Eye (tissue), 1 donor: Measurements from ENCODE around the gene SMCR8.
"Not testable (repeated sequence)": the region's sequence is repeated elsewhere in the genome, so short reads cannot be mapped to it uniquely, and the experiment has no call there.

ENCODE experiments used
- DNase-seq: peaks from one replicate; pipeline ENCODE4 v3.0.0-alpha.2; 2015

The SMCR8 gene, protein sequence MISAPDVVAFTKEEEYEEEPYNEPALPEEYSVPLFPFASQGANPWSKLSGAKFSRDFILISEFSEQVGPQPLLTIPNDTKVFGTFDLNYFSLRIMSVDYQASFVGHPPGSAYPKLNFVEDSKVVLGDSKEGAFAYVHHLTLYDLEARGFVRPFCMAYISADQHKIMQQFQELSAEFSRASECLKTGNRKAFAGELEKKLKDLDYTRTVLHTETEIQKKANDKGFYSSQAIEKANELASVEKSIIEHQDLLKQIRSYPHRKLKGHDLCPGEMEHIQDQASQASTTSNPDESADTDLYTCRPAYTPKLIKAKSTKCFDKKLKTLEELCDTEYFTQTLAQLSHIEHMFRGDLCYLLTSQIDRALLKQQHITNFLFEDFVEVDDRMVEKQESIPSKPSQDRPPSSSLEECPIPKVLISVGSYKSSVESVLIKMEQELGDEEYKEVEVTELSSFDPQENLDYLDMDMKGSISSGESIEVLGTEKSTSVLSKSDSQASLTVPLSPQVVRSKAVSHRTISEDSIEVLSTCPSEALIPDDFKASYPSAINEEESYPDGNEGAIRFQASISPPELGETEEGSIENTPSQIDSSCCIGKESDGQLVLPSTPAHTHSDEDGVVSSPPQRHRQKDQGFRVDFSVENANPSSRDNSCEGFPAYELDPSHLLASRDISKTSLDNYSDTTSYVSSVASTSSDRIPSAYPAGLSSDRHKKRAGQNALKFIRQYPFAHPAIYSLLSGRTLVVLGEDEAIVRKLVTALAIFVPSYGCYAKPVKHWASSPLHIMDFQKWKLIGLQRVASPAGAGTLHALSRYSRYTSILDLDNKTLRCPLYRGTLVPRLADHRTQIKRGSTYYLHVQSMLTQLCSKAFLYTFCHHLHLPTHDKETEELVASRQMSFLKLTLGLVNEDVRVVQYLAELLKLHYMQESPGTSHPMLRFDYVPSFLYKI

DNA sequence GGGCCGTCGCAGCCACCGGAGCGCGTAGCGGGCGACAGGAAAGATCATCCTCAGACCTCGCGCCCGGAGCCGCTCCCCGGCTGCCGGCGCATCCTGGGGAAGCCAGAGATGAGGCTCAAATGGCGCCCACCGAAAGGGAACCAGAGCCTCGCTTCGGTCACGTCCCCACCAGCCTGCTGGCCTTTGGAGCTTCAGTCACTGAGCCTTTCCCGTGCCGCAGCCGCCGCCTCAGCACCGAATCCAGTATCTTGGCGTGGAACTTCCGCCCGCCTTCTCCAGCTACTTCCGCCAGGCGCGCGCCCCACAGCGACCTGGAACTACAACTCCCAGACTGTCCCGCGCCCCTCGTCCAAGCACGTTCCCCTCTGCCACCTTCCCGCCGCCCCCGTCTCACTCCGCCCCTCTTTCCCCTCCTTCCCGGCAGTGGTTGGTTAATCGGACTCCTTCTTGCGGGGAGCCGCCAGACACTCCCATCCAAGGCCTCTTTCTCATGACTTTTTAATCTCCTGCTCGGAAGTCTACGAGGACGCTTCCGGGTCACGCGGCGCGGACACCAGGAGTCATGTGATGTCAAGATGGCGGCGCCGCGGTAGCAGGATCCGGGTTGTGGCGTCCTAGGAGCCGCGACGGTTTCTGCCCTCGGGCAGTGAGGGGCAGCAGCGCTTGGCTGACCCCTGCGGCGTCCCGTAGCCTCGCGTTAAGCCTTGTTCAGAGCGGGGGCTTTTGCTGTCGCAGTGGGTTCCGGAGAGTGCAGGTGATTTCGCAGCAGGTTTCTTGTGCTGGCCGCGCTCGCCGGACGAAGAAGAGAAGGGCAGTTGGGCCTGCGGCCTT lies at the start of gene SMCR8, which contains the start of gene TOP3A:
Gene SMCR8 (plus strand): TSS at position 563 of the 831 bp plus-strand sequence. CDS start 497 bp downstream, outside the sequence.
Gene TOP3A (minus strand): TSS at position 264 of the 831 bp plus-strand sequence. CDS start 216 bp downstream, at position 48.
- DNase-seq: peak; percentile 98

DNA sequence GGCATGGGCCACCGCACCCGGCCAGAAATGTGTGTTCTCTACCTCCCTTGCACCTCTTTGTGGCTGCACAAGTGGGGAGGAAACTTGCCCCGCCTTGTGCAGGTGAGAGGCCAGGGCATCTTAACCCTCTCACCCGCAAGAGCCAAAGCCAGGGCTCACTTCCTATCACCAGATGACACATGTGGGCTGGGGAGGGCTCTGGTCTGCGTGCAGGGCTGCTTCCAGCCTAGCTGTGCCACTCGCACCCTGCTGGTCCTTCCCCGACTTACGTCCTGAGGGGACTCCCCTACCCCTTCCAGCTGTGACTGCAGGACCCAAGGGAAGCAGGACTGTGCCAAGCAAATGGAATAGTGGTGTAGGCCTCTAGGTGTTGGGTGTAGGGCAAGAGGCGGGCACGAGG lies 47.7 kb upstream of the SMCR8 start:
- no peak for DNase-seq

DNA sequence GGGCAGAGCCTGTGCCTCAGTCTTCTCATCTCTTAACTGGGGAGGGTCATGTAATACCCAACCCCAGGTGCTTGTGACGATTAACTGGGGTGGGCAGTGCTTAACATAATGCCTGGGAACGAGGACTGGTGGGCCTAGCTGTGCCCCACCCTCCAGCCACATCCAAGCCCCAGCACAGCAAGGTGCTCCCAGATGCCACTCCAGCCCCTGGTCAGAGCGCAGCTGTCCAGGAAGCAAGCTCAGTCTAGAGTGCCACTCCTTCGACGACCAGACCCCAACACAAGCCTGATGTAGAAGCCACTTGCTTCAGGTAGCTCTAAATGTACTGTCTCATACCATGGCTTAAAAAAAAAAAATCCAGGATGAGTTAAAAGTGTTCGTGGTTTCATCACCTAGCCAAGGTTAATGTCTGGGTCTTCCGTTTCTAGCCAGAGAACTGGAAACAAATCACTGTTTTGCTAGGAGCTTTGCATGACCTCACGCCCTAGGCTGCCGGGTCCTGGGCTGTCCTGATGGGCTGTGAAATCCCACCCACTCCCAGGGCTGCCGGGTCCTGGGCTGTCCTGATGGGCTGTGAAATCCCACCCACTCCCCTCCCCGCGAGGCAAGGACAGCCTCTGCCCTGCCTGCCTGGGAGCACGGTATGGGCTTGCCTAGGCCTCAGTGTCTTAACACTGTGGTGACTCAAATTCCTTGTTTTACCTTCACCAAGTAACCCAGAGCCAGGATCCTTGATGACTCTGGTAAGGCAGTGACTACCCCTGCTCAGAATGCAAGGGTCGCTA lies 47.0 kb upstream of the SMCR8 start:
- no peak for DNase-seq

DNA sequence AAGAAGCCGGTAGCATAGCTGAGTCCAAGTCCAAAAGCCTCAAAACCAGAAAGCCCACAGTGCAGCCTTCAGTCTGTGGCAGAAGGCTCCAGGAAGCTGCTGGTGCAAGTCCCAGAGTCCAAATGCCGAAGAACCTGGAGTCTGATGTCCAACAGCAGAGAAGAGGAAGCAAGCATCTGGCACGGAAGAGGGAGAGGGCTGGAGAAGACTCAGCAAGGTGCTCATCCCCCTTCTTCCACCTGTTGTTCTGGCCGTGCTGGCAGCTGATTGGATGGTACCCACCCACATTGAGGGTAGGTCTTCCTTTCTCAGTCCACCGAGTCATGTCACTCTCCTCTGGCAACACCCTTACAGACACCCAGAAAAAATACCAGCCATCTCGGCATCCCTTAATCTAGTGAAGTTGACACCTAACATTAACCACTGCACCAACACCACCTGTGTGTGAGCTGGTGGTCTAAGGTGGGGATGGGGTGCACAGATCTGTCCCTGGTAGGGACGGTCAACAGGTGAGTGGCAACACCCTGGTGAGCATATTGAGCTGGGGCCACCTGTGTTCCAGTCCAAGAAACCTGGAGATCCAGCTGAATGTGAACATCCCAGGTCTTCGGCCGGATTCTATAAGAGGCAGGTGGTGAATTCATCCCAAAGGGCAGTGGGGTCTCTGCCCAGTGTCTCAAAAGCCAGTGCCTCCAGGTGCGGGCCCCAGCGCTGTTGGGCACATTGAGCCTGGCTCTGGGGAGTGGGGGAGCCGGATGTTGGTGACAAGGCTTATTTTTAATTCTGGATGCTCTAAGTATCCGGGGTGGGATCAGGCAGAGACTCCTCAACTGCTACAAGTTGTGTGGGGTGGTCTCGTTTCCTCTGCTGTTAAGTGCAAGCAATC lies 44.8 kb upstream of the SMCR8 start:
- no peak for DNase-seq

DNA sequence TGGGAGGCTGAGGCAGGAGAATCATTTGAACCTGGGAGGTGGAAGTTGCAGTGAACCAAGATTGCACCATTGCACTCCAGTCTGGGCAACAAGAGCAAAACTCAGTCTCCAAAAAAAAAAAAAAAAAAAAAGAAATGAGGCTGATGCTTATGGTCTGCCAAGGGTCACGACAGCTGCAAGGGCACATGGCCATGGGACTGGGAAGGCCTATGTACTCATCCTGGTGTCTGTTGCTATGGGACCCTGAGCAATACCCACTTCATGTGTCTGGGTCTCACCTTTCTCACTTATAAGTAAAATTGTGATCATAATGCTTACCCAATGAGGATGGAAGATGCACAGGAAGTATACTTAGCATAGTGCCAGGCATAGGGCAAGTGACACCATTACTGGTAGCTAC lies 38.0 kb upstream of the SMCR8 start:
- DNase-seq: no peak

DNA sequence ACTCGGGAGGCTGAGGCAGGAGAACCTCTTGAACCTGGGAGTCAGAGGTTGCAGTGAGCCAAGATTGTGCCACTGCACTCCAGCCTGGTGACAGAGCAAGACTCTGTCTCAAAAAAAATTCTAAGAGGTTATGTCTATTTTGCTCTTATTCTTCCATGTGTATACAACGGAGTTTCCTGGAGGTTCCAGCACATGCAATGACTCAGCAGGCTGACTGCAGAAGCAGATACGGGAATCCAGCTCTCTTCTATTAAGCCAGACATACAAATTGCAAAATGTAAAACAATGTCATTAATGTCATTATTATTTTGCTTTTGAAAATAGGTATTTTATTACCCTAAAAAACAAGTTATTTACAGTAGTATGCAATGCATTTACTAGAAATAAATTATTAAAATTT lies 36.2 kb upstream of the SMCR8 start:
- no peak for DNase-seq

DNA sequence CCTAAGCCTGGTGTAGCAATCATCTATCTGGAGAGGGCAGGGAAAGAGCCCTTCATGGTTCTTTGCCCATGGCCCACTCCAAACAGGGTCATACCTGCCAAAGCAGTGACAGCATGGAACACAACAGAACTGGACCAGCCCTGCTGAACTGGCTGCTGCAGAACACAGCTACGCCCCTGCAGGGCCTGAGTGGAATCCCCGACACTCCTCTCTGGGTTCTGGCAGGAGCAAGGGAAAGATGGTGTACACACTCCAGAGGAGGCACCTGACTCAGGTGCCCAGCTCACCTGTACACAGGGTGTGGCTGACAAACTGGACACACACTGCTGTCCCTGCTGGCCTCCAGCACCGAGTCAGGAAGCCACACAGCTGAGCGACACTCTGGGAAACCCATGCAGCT lies 34.8 kb upstream of the SMCR8 start:
- DNase-seq: no peak

DNA sequence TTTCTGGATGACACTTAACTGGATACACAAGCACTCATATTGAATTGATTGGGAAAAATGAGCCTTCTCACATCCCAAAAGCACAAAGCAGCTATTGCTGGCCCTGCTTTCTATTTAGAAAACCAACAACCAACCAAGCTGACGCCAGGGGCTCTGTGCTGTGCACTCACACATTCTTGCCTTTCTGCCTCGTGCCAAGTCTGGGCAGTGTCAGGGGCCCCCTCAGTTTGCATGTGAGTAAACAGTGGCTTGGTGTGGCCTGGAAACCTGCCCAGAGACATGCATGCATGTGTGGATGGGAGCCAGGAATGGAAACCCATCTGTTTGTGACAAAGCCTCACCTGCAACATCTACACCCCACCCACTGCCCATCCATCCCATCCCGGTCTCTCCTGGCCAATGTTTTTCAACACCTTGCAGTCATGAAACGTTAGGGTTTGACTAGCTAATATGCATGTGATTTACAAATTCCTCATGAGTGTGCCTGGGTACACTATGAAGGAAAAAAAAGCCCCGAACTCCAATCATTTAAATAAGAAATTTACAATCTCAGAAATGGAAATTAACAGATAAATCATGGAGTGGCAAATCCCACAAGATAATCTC lies 34.2 kb upstream of the SMCR8 start:
- DNase-seq: no peak

DNA sequence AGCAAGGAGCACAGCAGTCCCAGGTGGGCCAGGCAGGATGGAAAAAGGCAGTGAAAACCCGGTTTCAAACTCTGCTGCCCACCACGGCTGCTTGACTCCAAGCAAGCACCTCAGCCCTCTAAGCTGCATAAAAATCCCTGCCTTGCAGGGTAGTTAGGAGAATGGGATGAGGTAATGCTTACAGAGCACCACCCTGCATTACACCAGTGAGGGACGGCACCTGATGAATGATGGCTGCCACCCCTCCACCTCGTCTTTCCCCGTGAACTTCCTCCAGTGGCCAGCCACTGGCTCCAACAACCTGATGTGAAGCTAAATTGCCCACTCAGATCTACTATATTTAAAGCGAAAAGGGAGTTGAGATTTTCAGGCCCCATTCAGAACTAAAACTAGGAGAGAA lies 33.3 kb upstream of the SMCR8 start:
- no peak for DNase-seq

DNA sequence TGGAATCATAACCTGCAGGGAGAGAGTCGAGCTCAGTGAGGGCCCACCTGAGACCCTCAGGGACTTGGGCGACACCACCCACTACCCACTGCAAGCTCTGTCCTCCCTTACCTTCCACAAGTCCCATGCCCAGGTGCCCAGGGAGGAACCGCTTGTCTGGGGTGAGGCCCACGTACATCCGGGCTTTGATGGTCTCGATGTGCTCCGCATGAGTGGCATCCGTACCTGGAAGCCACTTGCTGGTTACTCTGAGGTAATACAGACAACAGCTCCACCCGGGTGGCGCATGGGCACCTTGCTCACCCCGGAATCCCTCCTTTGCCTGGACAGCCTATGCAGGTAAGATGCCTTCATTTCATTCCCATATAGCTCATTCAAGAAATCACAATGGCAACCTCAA lies 29.8 kb upstream of the SMCR8 start:
- DNase-seq: no peak

DNA sequence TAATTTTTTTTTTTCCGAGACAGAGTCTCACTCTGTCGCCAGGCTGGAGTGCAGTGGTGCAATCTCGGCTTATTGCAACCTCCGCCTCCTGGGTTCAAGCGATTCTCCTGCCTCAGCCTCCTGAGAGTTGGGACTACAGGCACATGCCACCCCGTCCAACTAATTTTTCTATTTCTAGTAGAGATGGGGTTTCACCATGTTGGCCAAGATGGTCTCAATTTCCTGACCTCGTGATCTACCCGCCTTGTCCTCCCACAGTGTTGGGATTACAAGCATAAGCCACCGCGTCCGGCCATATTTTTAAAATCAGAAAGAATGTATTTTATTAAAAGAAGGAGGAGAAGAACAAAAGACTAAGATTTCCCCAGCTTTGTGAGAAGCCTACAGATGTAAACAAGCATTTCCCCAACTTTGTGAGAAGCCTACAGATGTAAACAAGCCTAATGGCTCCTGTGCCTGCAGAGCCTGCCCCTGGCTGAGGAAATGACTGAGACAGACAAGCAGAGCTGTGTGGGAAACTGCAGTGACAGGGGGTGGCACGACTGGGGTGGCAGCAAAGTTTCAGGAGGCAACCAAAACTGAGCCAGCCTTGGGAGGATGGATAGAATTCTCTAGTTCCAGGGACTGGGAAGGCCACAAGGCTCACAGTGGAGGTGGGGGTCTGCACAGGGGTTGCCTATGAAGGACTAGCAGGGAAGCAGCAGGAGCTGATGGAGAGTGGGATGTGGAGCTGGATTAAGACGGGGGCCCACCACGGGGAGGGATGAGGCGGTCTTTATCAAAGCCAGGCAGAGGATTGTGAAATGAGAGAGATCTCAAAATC lies 23.2 kb upstream of the SMCR8 start:
- DNase-seq: no peak

DNA sequence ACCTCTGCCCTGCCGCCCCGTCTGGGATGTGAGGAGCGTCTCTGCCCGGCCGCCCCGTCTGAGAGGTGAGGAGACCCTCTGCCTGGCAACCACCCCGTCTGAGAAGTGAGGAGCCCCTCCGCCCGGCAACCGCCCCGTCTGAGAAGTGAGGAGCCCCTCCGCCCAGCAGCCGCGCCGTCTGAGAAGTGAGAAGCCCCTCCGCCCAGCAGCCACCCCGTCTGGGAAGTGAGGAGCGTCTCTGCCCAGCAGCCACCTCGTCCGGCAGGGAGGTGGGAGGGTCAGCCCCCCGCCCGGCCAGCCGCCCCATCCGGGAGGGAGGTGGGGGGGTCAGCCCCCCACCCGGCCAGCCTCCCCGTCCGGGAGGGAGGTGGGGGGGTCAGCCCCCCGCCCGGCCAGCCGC lies 17.0 kb upstream of the SMCR8 start:
- DNase-seq: not testable (repeated sequence)

DNA sequence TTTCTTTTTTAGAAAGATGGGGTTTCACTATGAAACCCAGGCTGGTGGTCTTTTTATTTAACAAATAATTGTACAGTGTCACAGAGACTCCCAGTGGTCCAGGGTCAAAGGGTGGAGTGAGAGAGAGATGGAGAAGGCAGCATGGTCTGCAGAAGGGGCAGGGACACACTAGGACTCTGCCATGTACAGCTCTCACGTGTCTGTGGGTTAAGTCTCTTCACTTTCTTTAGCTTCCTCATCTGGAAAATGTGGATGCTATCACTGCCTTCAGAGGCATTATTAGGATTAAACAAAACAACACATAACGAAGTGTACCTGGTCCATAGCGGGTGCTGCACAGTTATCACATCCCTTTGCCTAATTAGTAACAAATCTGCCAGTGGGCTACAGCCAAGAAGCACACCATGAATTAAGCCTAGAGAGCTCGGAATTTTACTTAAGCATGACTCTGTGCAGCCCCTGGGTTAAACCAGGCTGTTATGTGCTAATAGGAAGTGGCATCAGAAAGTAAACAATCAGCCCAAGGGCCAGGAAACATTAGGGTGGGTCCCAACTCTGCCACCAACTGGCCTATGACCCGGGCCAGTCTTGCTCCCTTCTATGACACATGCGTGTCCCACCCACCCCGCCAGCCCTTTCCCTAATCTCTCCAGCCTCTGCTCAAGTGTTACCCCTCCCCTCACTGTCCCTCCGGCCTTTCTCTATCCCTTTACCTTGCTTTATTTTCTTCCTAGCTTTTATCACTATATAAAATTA lies 14.2 kb upstream of the SMCR8 start:
- no peak for DNase-seq

DNA sequence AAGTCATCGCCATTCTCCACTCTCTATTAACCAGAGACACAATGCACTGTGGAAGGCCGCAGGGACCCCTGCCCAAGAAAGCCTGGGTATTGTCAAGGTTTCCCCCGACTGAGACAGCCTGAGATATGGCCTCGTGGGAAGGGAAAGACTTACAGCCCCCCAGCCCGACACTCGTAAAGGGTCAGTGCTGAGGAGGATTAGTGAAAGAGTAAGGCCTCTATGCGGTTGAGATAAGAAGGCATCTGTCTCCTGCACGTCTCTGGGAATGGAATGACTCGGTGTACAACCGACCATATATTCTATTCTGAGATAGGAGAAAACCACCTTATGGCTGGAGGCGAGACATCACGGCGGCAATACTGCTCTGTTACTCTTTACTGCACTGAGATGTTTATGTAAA lies 11.9 kb upstream of the SMCR8 start:
- not testable (repeated sequence) for DNase-seq

DNA sequence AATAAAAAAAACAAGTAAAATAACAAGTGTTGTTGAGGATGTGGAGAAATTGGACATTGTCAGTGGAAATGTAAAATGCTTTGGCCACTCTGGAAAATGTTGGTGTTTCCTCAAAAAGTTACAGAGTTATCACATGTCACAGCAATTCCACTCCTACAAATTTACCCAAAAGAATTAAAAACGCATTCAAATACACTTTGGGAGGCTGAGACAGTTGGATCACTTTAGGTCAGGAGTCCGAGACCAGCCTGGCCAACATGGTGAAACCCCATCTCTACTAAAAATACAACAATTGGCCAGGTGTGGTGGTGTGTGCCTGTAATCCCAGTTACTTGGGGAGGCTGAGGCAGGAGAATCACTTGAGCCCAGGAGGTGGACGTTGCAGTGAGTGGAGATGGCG lies 5.9 kb upstream of the SMCR8 start:
- no peak for DNase-seq

DNA sequence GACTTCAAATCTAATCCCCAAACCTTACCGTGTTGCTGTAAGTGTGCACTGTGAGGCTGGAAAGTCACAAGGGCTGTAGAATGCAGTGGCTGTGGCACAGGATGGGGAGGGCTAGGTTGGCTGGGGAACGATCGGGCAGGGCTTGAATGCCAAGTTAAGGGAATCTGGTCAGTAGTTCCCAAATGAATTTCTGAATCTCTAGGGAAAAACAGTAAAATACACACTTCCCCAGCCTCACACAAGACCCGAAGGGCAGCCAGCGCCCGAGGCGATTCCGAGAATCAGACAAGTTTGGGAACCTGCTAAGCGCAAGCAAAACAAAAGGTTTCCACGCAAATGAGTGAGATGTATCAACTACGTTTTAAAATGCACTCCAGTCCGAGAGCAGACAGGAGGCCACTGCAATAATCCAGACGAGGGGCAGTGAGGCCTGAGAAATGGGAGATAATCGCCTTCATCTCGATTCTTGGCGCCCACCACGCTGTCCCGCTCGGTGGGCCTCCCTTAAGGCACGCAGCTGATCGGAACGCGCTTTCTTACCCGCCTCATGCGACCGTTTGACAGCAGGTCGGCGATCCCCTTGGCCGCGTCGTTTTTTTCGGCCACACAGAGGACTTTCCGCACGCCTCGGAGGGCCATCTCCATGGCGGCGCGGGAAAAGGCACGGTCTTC lies 898 bp upstream of the SMCR8 start:
- DNase-seq: no peak

DNA sequence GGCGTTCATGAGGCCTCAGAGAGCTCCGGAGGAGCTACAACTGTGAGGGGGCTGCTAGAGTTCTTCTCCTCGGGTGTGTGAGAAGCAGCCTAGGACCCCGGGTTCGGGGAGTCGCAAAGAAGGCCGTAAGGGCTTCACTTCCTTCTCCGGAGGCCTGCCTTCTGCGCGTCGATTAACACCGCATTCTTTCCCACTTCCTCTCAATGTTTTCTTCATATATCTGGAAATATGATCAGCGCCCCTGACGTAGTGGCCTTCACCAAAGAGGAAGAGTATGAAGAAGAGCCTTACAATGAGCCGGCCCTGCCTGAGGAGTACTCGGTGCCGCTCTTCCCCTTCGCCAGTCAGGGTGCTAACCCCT lies 449 bp downstream of the SMCR8 start:
- DNase-seq: no peak

DNA sequence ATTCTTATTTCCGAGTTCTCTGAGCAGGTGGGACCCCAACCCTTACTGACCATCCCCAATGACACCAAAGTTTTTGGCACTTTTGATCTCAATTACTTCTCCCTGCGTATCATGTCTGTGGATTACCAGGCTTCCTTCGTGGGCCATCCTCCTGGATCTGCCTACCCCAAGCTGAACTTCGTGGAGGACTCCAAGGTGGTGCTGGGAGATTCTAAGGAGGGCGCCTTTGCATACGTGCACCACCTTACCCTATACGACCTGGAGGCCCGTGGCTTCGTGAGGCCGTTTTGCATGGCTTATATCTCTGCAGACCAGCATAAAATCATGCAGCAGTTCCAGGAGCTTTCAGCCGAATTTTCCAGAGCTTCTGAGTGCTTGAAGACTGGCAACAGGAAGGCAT lies 868 bp downstream of the SMCR8 start:
- DNase-seq: no peak
